Activated T-helper 17 cell treated with anti-CD3 and anti-CD28 coated beads, Interleukin-2, amount 50 U/mL, for 72 hours (primary cell): Measurements from ENCODE around the gene LRTM2. TPM values are rescaled to one million over a fixed set of nuclear protein-coding genes. Genes with fewer than 3 reads are reported as not detected.
A peak's percentile ranks its signal among the peaks of the same experiment; 100 is the strongest.

ENCODE experiments used
- ATAC-seq: fragments of 150-1000 bp; cut with Tn5 transposase; replicated peaks from 2 replicates; pipeline ENCODE4 v1.10.0; 2021; ENCODE audit warnings: mild to moderate bottlenecking, moderate library complexity
- H3K27ac Mint-ChIP-seq: one replicate; pipeline ENCODE4 v1.8.0; 2022; ENCODE audit warnings: mixed read lengths
- H3K27me3 Mint-ChIP-seq: one replicate; pipeline ENCODE4 v1.8.0; 2022; ENCODE audit warnings: mixed read lengths
- H3K36me3 Mint-ChIP-seq: one replicate; pipeline ENCODE4 v1.8.0; 2022; ENCODE audit warnings: low read depth, mild to moderate bottlenecking, mixed read lengths
- H3K4me1 Mint-ChIP-seq: one replicate; pipeline ENCODE4 v1.8.0; 2022; ENCODE audit warnings: mixed read lengths
- H3K4me3 Mint-ChIP-seq: one replicate; pipeline ENCODE4 v1.8.0; 2022; ENCODE audit warnings: mild to moderate bottlenecking, mixed read lengths
- H3K9me3 Mint-ChIP-seq: one replicate; pipeline ENCODE4 v1.8.0; 2022; ENCODE audit warnings: mixed read lengths
- total RNA-seq, 2 donors: library from RNA; stranded (reverse); gene quantifications; one replicate each; pipeline ENCODE4 v1.2.3, GENCODE V29; 2022

The LRTM2 gene
- total RNA-seq, 2 donors from 2014 or later = not detected

DNA sequence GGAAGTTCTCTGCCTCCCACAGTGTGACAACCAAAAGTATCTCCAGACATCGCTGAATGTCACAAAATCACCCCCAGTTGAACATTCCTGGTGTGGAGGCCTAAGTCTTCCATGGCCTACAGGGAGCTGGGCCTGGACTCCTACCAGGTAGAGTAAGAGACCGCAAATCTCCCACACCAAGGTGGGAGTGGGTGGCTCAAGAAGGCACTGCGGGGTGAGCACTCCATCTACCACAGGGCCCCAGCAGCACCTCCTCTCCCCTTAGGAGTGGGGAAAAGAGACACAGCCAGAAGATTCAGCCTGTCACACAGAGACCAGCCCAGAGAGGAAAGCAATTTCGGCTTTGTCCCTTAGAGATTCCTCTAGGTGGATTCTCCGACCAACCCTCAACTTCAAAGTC lies 25.5 kb downstream of the LRTM2 start:
- Mint-ChIP-seq H3K36me3 (no peaks in the 10 kb centered on the region), H3K27ac (no peak overlapping the region), H3K27me3 (peaks cover 12% of the 10 kb centered on the region), H3K4me1 (no peaks in the 10 kb centered on the region), H3K4me3 (no peak overlapping the region), H3K9me3 (no peaks in the 10 kb centered on the region)
- no peak for ATAC-seq

DNA sequence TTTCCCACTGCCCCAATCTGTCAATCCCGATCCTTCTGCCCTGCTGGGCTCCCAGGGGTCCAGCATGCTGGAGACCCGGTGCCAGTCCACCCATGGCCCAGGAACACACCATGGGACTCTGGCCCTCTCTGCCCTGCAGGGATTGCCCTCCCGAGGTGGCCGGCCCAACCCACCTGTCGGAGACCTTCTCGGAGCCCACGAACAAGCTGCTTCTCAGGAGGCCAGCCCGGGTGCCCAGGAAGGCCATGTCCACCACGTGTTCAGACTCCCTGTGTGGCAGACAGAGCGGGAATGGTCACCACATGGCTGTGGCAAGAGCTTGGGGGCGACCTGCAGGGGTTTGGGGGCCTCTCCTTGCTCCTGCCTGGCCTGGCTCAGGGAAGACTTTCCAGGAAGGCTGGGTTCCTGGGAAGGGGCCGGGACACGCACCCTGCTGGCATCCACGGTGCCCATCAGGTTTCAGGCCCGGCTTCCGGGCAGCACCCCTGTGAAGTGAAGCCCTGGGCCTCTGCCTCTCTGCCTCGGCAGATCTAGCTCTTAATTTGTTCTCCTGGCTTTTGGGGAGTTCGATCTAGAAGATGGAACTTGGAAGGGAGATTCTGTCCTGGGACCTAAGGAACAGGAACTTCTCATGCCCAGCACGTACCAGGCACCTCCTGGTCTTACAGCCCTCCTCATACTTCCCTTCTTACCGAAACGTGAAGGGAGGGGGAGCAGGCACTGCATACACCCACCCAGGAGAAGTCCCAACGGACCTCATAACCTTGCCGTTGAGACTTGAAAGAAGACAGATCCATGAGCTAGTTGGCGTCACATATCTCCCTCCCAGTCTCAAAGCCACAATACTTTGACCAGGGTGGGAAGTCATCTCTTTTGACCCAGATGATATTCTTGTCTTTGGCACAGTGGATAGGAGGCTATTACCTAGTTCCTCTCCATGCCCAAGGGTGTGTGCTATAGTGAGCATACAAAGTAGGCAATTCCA lies 26.3 kb downstream of the LRTM2 start:
- H3K27me3 Mint-ChIP-seq = peaks cover 12% of the 10 kb centered on the region
- no peaks in the 10 kb centered on the region for H3K9me3 Mint-ChIP-seq
- H3K4me1 Mint-ChIP-seq = no peaks in the 10 kb centered on the region
- no peak for ATAC-seq
- H3K4me3 Mint-ChIP-seq = no peak overlapping the region
- H3K36me3 Mint-ChIP-seq = no peaks in the 10 kb centered on the region
- no peak overlapping the region for H3K27ac Mint-ChIP-seq

- Mint-ChIP-seq H3K9me3 (no peaks in the 10 kb centered on the region), H3K4me3 (no peak overlapping the region), H3K27me3 (peaks cover 12% of the 10 kb centered on the region), H3K27ac (no peak overlapping the region), H3K4me1 (no peaks in the 10 kb centered on the region), H3K36me3 (no peaks in the 10 kb centered on the region)
- ATAC-seq = no peak
These were observed 27.0 kb downstream of the LRTM2 start for GRCh38 chr12:1847411-1847810.

GRCh38 chr12:1848146-1848545 lies 27.8 kb downstream of the LRTM2 start:
- Mint-ChIP-seq H3K4me3 (no peak overlapping the region), H3K9me3 (no peaks in the 10 kb centered on the region), H3K4me1 (no peaks in the 10 kb centered on the region), H3K36me3 (no peaks in the 10 kb centered on the region), H3K27me3 (peaks cover 12% of the 10 kb centered on the region), H3K27ac (no peak overlapping the region)
- ATAC-seq = no peak

DNA sequence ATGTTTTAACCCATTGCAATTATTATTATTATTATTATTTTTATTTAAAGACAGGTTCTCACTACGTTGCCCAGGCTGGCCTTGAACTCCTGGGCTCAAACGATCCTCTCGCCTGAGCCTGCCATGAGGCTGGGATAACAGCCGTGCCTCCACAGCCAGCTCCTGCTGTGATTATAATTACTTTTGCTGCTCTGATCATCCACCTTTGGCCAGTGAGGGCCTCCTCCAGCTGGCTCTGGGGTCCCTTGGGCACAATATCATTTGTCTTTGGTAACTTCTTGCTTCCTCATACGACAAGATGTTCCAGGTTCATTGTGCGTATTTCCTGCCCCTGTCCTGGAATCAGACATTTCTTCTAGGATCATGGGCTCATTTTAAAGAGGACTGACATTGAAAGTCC lies 28.4 kb downstream of the LRTM2 start:
- Mint-ChIP-seq H3K36me3 (no peaks in the 10 kb centered on the region), H3K4me1 (no peaks in the 10 kb centered on the region), H3K27me3 (peaks cover 11% of the 10 kb centered on the region), H3K4me3 (no peak overlapping the region), H3K27ac (no peak overlapping the region), H3K9me3 (no peaks in the 10 kb centered on the region)
- ATAC-seq = no peak

DNA sequence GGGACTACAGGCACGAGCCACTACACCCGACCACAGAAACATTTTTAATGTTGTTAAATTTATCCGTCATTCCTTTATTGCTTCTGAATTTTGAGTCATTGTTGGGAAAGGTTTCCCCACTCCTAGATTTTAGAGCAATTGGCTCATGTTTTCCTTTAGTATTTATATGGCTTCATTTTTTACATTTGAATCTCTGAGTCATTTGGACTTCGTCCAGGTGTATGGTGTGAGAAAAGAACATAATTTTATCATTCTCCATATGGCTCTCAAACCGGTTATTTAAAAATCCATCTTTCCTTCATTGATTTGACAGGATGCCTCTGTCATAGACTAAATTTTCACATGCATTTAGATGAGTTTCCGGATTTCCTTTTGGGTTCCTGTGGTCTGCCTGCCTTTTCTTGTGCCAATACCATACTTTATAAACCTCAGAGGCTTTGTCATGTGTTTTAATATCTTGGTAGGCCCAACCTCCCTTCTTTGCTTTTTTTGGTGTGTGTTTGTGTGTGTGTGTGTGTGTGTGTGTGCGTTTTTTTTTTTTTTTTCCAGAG lies 30.9 kb downstream of the LRTM2 start:
- no peak overlapping the region for H3K27ac Mint-ChIP-seq
- ATAC-seq = no peak
- no peaks in the 10 kb centered on the region for H3K9me3 Mint-ChIP-seq
- H3K27me3 Mint-ChIP-seq = peaks cover 2% of the 10 kb centered on the region
- peaks cover 3% of the 10 kb centered on the region for H3K4me1 Mint-ChIP-seq
- no peak overlapping the region for H3K4me3 Mint-ChIP-seq
- no peaks in the 10 kb centered on the region for H3K36me3 Mint-ChIP-seq

DNA sequence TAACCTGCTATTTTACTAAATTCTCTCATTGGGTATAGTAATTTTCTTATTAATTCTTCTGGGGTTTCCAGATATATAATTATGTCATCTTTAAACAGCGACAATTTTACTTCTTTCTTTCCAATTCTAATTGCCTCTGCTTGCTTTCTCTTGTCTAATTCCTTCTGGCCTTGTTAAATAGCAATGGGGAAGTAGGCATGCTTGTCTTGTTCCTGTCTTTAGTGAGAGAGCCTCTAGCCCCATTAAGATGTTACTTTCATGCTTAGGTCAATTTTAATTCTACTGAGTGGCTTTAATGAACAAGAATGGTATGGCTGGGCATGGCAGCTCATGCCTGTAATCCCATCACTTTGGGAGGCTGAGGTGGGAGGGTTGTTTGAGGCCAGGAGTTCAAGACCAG lies 31.7 kb downstream of the LRTM2 start:
- H3K27ac Mint-ChIP-seq = no peak overlapping the region
- H3K27me3 Mint-ChIP-seq = peaks cover 2% of the 10 kb centered on the region
- no peak for ATAC-seq
- H3K4me3 Mint-ChIP-seq = no peak overlapping the region
- no peaks in the 10 kb centered on the region for H3K9me3 Mint-ChIP-seq
- peaks cover 3% of the 10 kb centered on the region for H3K4me1 Mint-ChIP-seq
- H3K36me3 Mint-ChIP-seq = no peaks in the 10 kb centered on the region

DNA sequence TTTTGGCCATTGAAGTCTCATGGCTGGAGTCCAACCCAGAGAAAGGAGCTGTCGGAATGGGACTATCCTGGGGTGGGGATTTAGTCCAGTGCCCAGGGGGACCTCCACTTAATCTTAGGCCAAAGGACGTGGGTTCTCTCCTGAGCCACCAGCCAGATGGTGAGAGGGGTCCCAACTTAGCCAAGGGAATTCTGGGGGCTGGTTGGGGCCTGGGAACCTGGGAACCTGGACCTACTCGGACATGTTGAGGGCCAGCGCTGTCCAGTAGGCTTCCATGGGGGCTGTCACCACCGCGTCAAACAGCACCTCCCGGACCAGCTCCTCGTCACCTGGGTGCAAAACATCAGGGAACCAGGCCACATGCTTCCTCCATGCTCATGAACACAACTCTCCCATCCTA lies 33.4 kb downstream of the LRTM2 start:
- Mint-ChIP-seq H3K27me3 (peaks cover 2% of the 10 kb centered on the region), H3K9me3 (no peaks in the 10 kb centered on the region), H3K27ac (no peak overlapping the region), H3K4me1 (peaks cover 3% of the 10 kb centered on the region), H3K36me3 (no peaks in the 10 kb centered on the region), H3K4me3 (no peak overlapping the region)
- no peak for ATAC-seq

DNA sequence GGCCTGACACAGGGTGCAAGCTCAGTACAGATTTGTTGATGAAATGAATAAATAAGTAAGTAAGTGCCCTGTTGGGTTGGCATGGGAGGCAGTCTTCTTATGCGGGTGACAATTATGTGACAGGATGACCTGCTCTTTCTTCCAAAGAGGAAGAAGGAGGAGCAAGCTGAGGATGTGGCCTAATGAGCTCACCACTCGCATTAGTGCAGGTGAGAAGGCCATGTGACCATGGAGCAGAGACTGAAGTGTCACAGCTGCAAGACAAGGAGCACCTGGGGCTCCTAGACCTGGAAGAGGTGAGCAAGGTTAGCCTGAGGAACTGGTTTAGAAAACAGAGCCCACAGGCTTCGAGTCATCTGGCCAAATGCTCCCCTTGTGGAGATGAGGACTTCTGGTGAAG lies 34.9 kb downstream of the LRTM2 start:
- peak overlapping the region; percentile 15 for H3K27ac Mint-ChIP-seq
- H3K27me3 Mint-ChIP-seq = peaks cover 3% of the 10 kb centered on the region
- no peak overlapping the region for H3K4me3 Mint-ChIP-seq
- no peaks in the 10 kb centered on the region for H3K9me3 Mint-ChIP-seq
- no peaks in the 10 kb centered on the region for H3K36me3 Mint-ChIP-seq
- H3K4me1 Mint-ChIP-seq = peaks cover 3% of the 10 kb centered on the region
- ATAC-seq = peak; percentile 43

DNA sequence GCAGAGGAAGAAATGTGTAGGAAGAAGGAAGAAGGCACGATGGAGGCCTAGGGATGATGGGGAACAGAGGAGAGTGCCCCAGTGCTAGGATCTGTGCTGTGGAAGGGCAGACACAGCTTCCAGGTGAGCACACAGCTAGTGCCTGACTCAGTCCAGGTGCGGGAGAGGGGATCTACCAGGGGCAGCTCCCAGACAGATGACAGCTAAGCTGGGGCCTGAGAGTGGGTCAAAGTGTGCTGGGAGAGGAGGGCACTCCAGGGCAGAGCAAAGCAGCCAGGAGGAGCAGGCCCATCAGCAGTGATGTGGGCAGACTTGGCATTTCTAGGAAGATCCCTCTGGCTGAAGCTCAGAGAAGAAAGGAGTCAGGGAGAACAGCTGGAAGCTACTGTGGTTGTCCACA lies 36.7 kb downstream of the LRTM2 start:
- Mint-ChIP-seq H3K36me3 (no peaks in the 10 kb centered on the region), H3K4me3 (no peak overlapping the region), H3K4me1 (peaks cover 3% of the 10 kb centered on the region), H3K27ac (no peak overlapping the region), H3K9me3 (no peaks in the 10 kb centered on the region), H3K27me3 (peaks cover 6% of the 10 kb centered on the region)
- ATAC-seq = no peak

DNA sequence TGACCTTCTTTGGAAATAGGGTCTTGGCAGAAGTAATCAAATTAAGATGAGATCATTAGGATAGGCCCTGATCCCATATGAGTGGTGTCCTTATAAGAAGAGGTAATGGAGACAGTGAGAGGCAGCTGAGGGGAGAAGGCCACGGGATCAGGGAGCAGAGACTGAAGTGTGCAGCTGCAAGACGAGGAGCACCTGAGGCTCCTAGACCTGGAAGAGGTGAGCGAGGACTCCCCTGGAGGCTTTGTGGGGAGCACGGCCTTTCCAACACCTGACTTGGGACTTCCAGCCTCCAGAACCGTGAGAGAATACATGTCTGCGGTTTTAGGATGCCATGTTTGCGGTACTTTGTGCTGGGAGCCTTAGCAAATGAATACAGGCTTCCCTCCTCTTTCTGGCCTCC lies 37.5 kb downstream of the LRTM2 start:
- Mint-ChIP-seq H3K4me3 (no peak overlapping the region), H3K36me3 (no peaks in the 10 kb centered on the region), H3K4me1 (peaks cover 3% of the 10 kb centered on the region), H3K9me3 (no peaks in the 10 kb centered on the region), H3K27me3 (peaks cover 7% of the 10 kb centered on the region), H3K27ac (no peak overlapping the region)
- ATAC-seq = no peak

- Mint-ChIP-seq H3K27ac (no peak overlapping the region), H3K27me3 (peaks cover 10% of the 10 kb centered on the region), H3K4me3 (no peak overlapping the region), H3K9me3 (no peaks in the 10 kb centered on the region), H3K4me1 (peaks cover 3% of the 10 kb centered on the region), H3K36me3 (no peaks in the 10 kb centered on the region)
- no peak for ATAC-seq
These were observed 38.1 kb downstream of the LRTM2 start for GRCh38 chr12:1858456-1858855.

DNA sequence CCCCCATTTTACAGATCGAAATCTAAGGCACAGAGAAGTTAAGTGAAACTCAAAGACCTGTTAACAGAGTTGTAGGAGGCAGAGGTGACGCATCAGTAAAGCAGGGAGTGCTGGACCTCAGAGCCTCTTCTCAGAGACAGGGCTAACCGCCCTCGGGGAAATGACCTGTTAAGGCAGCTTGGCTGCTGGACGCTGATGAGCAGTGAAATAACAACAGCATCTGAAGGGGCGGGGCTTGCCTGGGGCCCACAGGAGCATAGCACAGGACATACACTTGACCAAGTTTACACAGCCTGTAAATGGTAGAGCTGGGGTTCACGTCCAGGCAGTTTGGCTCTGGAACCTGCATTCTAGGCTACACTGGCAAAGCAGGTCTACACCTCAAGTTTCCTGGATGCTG lies 39.3 kb downstream of the LRTM2 start:
- H3K9me3 Mint-ChIP-seq = no peaks in the 10 kb centered on the region

GRCh38 chr12:1862973-1863372 lies 42.6 kb downstream of the LRTM2 start:
- H3K4me1 Mint-ChIP-seq = no peaks in the 10 kb centered on the region
- H3K9me3 Mint-ChIP-seq = no peaks in the 10 kb centered on the region
- no peak overlapping the region for H3K27ac Mint-ChIP-seq
- ATAC-seq = no peak
- no peaks in the 10 kb centered on the region for H3K36me3 Mint-ChIP-seq
- H3K27me3 Mint-ChIP-seq = peaks cover 22% of the 10 kb centered on the region
- no peak overlapping the region for H3K4me3 Mint-ChIP-seq

More for the DNA sequence above, 39.3 kb downstream of the LRTM2 start:
- Mint-ChIP-seq H3K27me3 (peaks cover 10% of the 10 kb centered on the region), H3K27ac (no peak overlapping the region), H3K4me1 (peaks cover 3% of the 10 kb centered on the region), H3K4me3 (no peak overlapping the region), H3K36me3 (no peaks in the 10 kb centered on the region)
- ATAC-seq = no peak

DNA sequence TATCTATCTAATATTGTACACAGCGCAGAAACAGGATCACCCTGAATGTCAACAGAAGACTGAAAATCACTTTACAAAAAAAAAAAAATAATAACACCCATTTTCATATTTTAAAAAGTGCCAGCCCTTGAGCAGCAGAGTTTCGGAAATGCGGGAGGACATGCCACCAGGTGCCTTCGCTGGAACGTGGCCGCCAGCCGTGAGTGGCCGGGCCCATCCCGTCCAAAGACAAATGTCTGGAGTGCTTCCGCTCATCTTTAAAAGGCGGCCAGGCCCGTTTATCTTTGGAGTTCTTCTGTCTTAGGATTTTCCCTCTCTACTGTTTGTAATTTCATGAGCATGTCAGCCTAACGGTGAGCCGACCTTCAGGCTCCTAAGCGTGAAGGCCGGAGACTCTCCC lies 43.5 kb downstream of the LRTM2 start:
- no peaks in the 10 kb centered on the region for H3K4me1 Mint-ChIP-seq
- H3K27ac Mint-ChIP-seq = no peak overlapping the region
- peaks cover 22% of the 10 kb centered on the region for H3K27me3 Mint-ChIP-seq
- no peaks in the 10 kb centered on the region for H3K9me3 Mint-ChIP-seq
- ATAC-seq = no peak
- no peaks in the 10 kb centered on the region for H3K36me3 Mint-ChIP-seq
- no peak overlapping the region for H3K4me3 Mint-ChIP-seq
